IPS-18c (cell line): Measurements from ENCODE around the gene HMSD.
A peak's percentile ranks its signal among the peaks of the same experiment; 100 is the strongest.
"Not testable (repeated sequence)": the region's sequence is repeated elsewhere in the genome, so short reads cannot be mapped to it uniquely, and the experiment has no call there.

Experiments
- H3K4me3 ChIP-seq: 2 replicates; pipeline ENCODE4 v1.7.0; 2013; ENCODE audit warnings: low read depth, mild to moderate bottlenecking, low read length, moderate library complexity; ENCODE audit not compliant: insufficient read depth
- H3K9me3 ChIP-seq: one replicate; pipeline ENCODE4 v1.6.1; 2013; ENCODE audit warnings: mild to moderate bottlenecking, low read length, moderate library complexity; ENCODE audit not compliant: control insufficient read depth, insufficient read depth

The HMSD gene

GRCh38 chr18:63940543-63941050 lies 8.5 kb upstream of the HMSD start:
- H3K4me3 ChIP-seq, H3K9me3 ChIP-seq: not testable (repeated sequence)

GRCh38 chr18:63947051-63947790 lies 1.9 kb upstream of the HMSD start:
- Histone ChIP-seq H3K4me3 (no peak overlapping the region), H3K9me3 (no peaks in the 10 kb centered on the region)

- Histone ChIP-seq H3K9me3 (no peaks in the 10 kb centered on the region), H3K4me3 (no peak overlapping the region)
Observed at GRCh38 chr18:63951302-63951705, 2.2 kb downstream of the HMSD start.

- no peak overlapping the region for H3K4me3 ChIP-seq
- H3K9me3 ChIP-seq = no peaks in the 10 kb centered on the region
Observed at GRCh38 chr18:63953811-63954210, 4.7 kb downstream of the HMSD start.

GRCh38 chr18:63956755-63957154 lies 7.7 kb downstream of the HMSD start:
- no peaks in the 10 kb centered on the region for H3K9me3 ChIP-seq
- H3K4me3 ChIP-seq = no peak overlapping the region

GRCh38 chr18:63960891-63961290 lies 11.8 kb downstream of the HMSD start:
- Histone ChIP-seq H3K9me3 (no peaks in the 10 kb centered on the region), H3K4me3 (no peak overlapping the region)

- H3K9me3 ChIP-seq = no peaks in the 10 kb centered on the region
- H3K4me3 ChIP-seq = no peak overlapping the region
Observed at GRCh38 chr18:63961435-63961980, 12.4 kb downstream of the HMSD start.

GRCh38 chr18:63962137-63962536 lies 13.0 kb downstream of the HMSD start:
- Histone ChIP-seq H3K4me3 (no peak overlapping the region), H3K9me3 (no peaks in the 10 kb centered on the region)

GRCh38 chr18:63963615-63964256 lies 14.6 kb downstream of the HMSD start:
- H3K4me3 ChIP-seq = no peak overlapping the region
- H3K9me3 ChIP-seq = no peaks in the 10 kb centered on the region

GRCh38 chr18:63964908-63965307 lies 15.8 kb downstream of the HMSD start:
- Histone ChIP-seq H3K4me3 (no peak overlapping the region), H3K9me3 (no peaks in the 10 kb centered on the region)

- no peak overlapping the region for H3K4me3 ChIP-seq
- no peaks in the 10 kb centered on the region for H3K9me3 ChIP-seq
Observed at GRCh38 chr18:63965716-63966330, 16.7 kb downstream of the HMSD start.

- Histone ChIP-seq H3K9me3 (no peaks in the 10 kb centered on the region), H3K4me3 (peak within 1 kb of the TSS; percentile 79)
Observed at GRCh38 chr18:63969942-63970808, 21.1 kb downstream of the HMSD start, which contains the start of gene SERPINB8. Gene SERPINB8 (plus strand): TSS chr18:63970081. CDS start chr18:63978309, 8,228 bp downstream.

- H3K9me3 ChIP-seq = no peaks in the 10 kb centered on the region
- peak overlapping the region; percentile 79 for H3K4me3 ChIP-seq
Observed at GRCh38 chr18:63970809-63971205, 21.7 kb downstream of the HMSD start.

GRCh38 chr18:63971320-63972001 lies 22.4 kb downstream of the HMSD start:
- Histone ChIP-seq H3K4me3 (peak overlapping the region; percentile 79; the same call in 1 of the 2 replicates), H3K9me3 (no peaks in the 10 kb centered on the region)

GRCh38 chr18:63972002-63972376 lies 22.9 kb downstream of the HMSD start:
- Histone ChIP-seq H3K9me3 (no peaks in the 10 kb centered on the region), H3K4me3 (no peak overlapping the region)

GRCh38 chr18:63974991-63975390 lies 25.9 kb downstream of the HMSD start:
- H3K4me3 ChIP-seq = no peak overlapping the region
- no peaks in the 10 kb centered on the region for H3K9me3 ChIP-seq
